PFSK-1 (cell line): ENCODE measurements around the gene MAFG.

ENCODE experiments used
- FOXP2 ChIP-seq: optimal IDR thresholded peaks from 2 replicates; pipeline ENCODE3; 2011; ENCODE audit warnings: borderline replicate concordance, control low read depth, inconsistent platforms; ENCODE audit not compliant: insufficient read depth; ENCODE audit errors: extremely low read length, extremely low read depth
- POLR2AphosphoS5 ChIP-seq: IDR thresholded peaks from 2 replicates; pipeline ENCODE4 v1.6.1; 2012; ENCODE audit warnings: low read depth, mild to moderate bottlenecking, control low read depth, low read length, moderate library complexity
- REST ChIP-seq, 2 experiments: IDR thresholded peaks; 2 replicates each; pipeline versions ENCODE4 v1.6.1 to v1.8.0; 2011 to 2012; ENCODE audit warnings: low read depth in 2 of 2, low read length in 2 of 2, control low read depth in 1 of 2, inconsistent platforms in 1 of 2, mild to moderate bottlenecking in 1 of 2, moderate library complexity in 1 of 2; ENCODE audit not compliant: insufficient read depth in 1 of 2
- SIN3A ChIP-seq: IDR thresholded peaks from 2 replicates; pipeline ENCODE4 v1.6.1; 2012; ENCODE audit warnings: mild to moderate bottlenecking, low read length, moderate library complexity, borderline replicate concordance; ENCODE audit not compliant: insufficient read depth
- TAF1 ChIP-seq: IDR thresholded peaks from 2 replicates; pipeline ENCODE4 v1.6.1; 2012; ENCODE audit warnings: low read length, control low read depth, borderline replicate concordance; ENCODE audit not compliant: insufficient read depth

Gene MAFG

DNA sequence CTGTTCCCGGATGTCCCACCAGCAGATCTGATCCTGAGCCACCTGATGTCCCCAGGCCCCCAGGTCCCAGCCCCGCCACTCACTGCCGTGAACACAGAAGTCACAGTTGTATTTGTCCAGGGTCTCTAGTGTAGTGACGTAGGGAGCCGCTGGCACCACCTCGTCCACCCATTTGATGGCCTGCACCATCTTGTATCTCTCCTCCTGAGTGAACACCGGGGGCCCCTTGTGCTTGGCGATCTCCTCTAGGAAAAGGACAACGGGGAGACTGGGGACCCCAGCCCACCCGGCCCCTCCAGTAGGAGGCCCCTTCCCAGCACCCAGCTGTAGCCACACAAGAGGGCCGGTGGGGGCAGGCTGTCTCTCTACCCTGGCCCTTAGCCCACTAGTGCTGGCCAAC, 18.7 kb downstream of the MAFG start:
- TF ChIP-seq POLR2AphosphoS5 = no peak
- no peak for TF ChIP-seq SIN3A
- TF ChIP-seq REST (IDR thresholded peaks at IDR 0.05; ENCODE audit: insufficient read depth in 1 of 2, low read depth in 2 of 2, low read length in 2 of 2) = no peak
- no peak for TF ChIP-seq TAF1
- no peak for TF ChIP-seq FOXP2

- TF ChIP-seq FOXP2 = no peak
- no peak for TF ChIP-seq POLR2AphosphoS5
- no peak for TF ChIP-seq SIN3A
- TF ChIP-seq REST (IDR thresholded peaks at IDR 0.05; ENCODE audit: insufficient read depth in 1 of 2, low read depth in 2 of 2, low read length in 2 of 2) = no peak
- no peak for TF ChIP-seq TAF1
These were observed 20.1 kb downstream of the MAFG start for GRCh38 chr17:81907219-81908145.

DNA sequence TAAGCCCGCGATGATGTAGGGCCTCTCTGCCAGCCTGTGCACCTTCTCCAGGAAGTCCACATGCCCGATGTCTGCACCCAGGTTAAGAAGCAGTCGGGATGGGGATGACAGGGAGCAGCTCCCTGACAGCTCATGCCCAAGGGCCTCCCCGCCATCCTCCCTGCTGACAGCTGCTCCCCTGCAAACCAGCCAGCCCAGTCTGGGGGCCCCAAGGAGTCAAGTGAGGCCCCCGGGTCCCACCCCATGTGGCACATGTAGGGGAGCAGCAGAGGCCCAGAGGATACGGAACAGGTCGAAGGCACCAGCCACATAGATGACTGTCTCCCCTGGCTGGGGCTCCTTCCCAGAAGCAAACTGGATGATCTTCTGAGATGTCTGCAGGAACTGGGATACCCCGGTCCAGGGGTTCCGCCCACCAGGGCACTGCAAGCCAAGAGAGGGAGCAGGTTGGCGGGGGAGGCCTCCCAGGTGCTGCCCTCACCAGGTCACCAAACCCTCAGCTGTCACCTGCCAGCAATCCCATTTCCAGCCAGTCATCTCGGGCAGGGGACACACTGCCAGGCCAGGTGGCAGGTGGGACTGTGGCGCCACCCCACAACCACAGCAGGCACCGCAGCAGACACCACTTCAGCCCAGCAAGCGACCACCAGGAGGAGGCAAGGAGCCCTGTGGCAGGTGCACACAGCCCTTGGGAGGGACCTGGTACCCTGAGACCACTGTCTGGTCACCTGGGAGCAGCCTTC, 20.9 kb downstream of the MAFG start:
- TF ChIP-seq FOXP2 (no peak), TAF1 (no peak), POLR2AphosphoS5 (no peak), SIN3A (no peak), REST (IDR thresholded peaks at IDR 0.05; ENCODE audit: insufficient read depth in 1 of 2, low read depth in 2 of 2, low read length in 2 of 2) (no peak)

- TF ChIP-seq REST (IDR thresholded peaks at IDR 0.05; ENCODE audit: insufficient read depth in 1 of 2, low read depth in 2 of 2, low read length in 2 of 2) = no peak
- no peak for TF ChIP-seq FOXP2
- no peak for TF ChIP-seq SIN3A
- no peak for TF ChIP-seq TAF1
- no peak for TF ChIP-seq POLR2AphosphoS5
These were observed 21.5 kb downstream of the MAFG start for GRCh38 chr17:81905993-81906392.
